ENCODE measurements around the gene PTPRN2.

Gene PTPRN2

DNA sequence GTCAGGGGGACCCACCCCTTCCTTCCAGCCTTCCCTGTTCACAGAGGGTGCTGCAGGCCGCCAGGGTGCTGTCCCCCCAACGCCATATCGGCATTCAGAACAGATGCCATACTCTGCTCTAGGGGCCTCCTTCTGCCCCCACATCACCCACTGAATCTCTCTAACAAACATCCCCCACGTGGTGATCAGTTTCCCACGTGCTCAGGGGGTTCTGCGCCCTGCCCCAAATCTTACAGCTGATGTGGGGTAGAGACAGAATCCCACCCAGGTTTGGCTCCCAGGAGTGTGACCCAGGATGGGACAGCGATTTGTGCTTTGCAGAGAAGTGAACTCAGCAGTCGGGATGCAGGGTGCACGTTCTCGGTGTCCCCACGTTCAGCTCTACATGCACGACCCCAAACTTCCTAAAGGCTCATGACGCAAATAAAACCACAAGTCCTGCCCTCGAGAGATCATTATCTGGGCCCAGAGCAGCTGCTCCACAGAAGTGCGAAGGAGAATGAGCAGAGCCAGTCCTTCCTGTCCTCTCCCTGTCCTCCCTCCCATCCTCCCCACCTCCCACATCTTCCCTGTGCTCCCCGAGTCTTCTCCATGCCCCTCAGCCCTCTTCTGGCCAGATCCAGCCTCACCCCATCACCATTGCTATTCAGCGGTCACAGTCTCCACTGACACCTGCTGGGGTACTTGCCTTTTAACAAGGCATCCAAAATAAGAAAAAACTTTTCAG, 827.5 kb downstream of the PTPRN2 start:
- Histone ChIP-seq H2BK120ac (ENCODE audit: low read depth, low read length) (no peak overlapping the region), H3K27ac (replicated peaks; ENCODE audit: low read length) (no peak overlapping the region), H2AFZ (ENCODE audit: low read length) (no peak overlapping the region), H3K23ac (ENCODE audit: low read depth, low read length, poor library complexity) (peak overlapping the region; percentile 0), H4K91ac (ENCODE audit: low read depth, low read length, poor library complexity) (no peak overlapping the region), H2BK15ac (ENCODE audit: low read length) (no peak overlapping the region), H3K36me3 (replicated peaks in 1 of 2; ENCODE audit: control insufficient read depth in 2 of 2, insufficient read depth in 2 of 2, low read length in 2 of 2) (no peaks in the 10 kb centered on the region), H2BK12ac (ENCODE audit: low read length) (no peak overlapping the region), H3K4me1 (ENCODE audit: control insufficient read depth in 2 of 2, insufficient read depth in 1 of 2, low read depth in 1 of 2, low read length in 2 of 2) (peaks cover 0 to 1% of the 10 kb centered on the region in 2 donors), H3K9me3 (replicated peaks in 1 of 2; ENCODE audit: control insufficient read depth in 2 of 2, insufficient read depth in 1 of 2, low read depth in 1 of 2, low read length in 2 of 2) (peaks cover 0 to 6% of the 10 kb centered on the region in 2 donors), H3K79me1 (ENCODE audit: low read depth, low read length) (peaks cover 1% of the 10 kb centered on the region), H3K9ac (ENCODE audit: low read depth, low read length, poor library complexity) (no peak overlapping the region), H3K18ac (ENCODE audit: low read length) (peak overlapping the region; percentile 67), H3K14ac (ENCODE audit: low read length) (no peak overlapping the region), H2AK5ac (ENCODE audit: low read depth, low read length) (peak overlapping the region; percentile 56), H4K8ac (ENCODE audit: low read depth, low read length) (no peak overlapping the region), H3K27me3 (ENCODE audit: control insufficient read depth in 3 of 3, insufficient read depth in 3 of 3, low read depth in 1 of 3, low read length in 3 of 3) (no peaks in the 10 kb centered on the region), H3K4me3 (ENCODE audit: low read length in 2 of 2) (no peak overlapping the region), H3K4me2 (ENCODE audit: insufficient read depth, low read length, poor library complexity, severe bottlenecking) (no peak overlapping the region), H2BK5ac (ENCODE audit: low read length) (no peak overlapping the region), H3K4ac (ENCODE audit: low read length) (no peak overlapping the region)
- DNase-seq (ENCODE audit: low spot score): no peak
- WGBS, 2 donors (ENCODE audit: extremely low coverage in 2 of 2, insufficient read length in 2 of 2, insufficient replicate concordance in 1 of 2): no CpG with 5 or more reads among the region's 17 CpGs

GRCh38 chr7:157759246-157759805, 828.3 kb downstream of the PTPRN2 start:
- H3K79me1 ChIP-seq (ENCODE audit: low read depth, low read length): peaks cover 1% of the 10 kb centered on the region
- no peak overlapping the region for H3K4me2 ChIP-seq (ENCODE audit: insufficient read depth, low read length, poor library complexity, severe bottlenecking)
- no peak overlapping the region for H3K4me3 ChIP-seq (ENCODE audit: low read length in 2 of 2)
- peak overlapping the region; percentile 37 for H3K4ac ChIP-seq (ENCODE audit: low read length)
- H3K14ac ChIP-seq (ENCODE audit: low read length): peak overlapping the region; percentile 97
- no peak for DNase-seq (ENCODE audit: low spot score)
- H4K8ac ChIP-seq (ENCODE audit: low read depth, low read length): no peak overlapping the region
- H3K18ac ChIP-seq (ENCODE audit: low read length): peak overlapping the region; percentile 80
- peak overlapping the region; percentile 100 for H2BK15ac ChIP-seq (ENCODE audit: low read length)
- H3K9ac ChIP-seq (ENCODE audit: low read depth, low read length, poor library complexity): no peak overlapping the region
- no peak overlapping the region for H2BK120ac ChIP-seq (ENCODE audit: low read depth, low read length)
- no CpG with 5 or more reads among the region's 19 CpGs for WGBS, 2 donors (ENCODE audit: extremely low coverage in 2 of 2, insufficient read length in 2 of 2, insufficient replicate concordance in 1 of 2)
- H2AFZ ChIP-seq (ENCODE audit: low read length): no peak overlapping the region
- no peaks in the 10 kb centered on the region for H3K36me3 ChIP-seq (replicated peaks in 1 of 2; ENCODE audit: control insufficient read depth in 2 of 2, insufficient read depth in 2 of 2, low read length in 2 of 2)
- no peak overlapping the region for H3K27ac ChIP-seq (replicated peaks; ENCODE audit: low read length)
- peak overlapping the region; percentile 84 for H2BK12ac ChIP-seq (ENCODE audit: low read length)
- H3K23ac ChIP-seq (ENCODE audit: low read depth, low read length, poor library complexity): peak overlapping the region; percentile 65
- H3K27me3 ChIP-seq (ENCODE audit: control insufficient read depth in 3 of 3, insufficient read depth in 3 of 3, low read depth in 1 of 3, low read length in 3 of 3): no peaks in the 10 kb centered on the region
- no peak overlapping the region for H2BK5ac ChIP-seq (ENCODE audit: low read length)
- no peak overlapping the region for H4K91ac ChIP-seq (ENCODE audit: low read depth, low read length, poor library complexity)
- peaks cover 0 to 1% of the 10 kb centered on the region in 2 donors for H3K4me1 ChIP-seq (ENCODE audit: control insufficient read depth in 2 of 2, insufficient read depth in 1 of 2, low read depth in 1 of 2, low read length in 2 of 2)
- no peaks in the 10 kb centered on the region for H3K9me3 ChIP-seq (replicated peaks in 1 of 2; ENCODE audit: control insufficient read depth in 2 of 2, insufficient read depth in 1 of 2, low read depth in 1 of 2, low read length in 2 of 2)
- H2AK5ac ChIP-seq (ENCODE audit: low read depth, low read length): peak overlapping the region; percentile 92

DNA sequence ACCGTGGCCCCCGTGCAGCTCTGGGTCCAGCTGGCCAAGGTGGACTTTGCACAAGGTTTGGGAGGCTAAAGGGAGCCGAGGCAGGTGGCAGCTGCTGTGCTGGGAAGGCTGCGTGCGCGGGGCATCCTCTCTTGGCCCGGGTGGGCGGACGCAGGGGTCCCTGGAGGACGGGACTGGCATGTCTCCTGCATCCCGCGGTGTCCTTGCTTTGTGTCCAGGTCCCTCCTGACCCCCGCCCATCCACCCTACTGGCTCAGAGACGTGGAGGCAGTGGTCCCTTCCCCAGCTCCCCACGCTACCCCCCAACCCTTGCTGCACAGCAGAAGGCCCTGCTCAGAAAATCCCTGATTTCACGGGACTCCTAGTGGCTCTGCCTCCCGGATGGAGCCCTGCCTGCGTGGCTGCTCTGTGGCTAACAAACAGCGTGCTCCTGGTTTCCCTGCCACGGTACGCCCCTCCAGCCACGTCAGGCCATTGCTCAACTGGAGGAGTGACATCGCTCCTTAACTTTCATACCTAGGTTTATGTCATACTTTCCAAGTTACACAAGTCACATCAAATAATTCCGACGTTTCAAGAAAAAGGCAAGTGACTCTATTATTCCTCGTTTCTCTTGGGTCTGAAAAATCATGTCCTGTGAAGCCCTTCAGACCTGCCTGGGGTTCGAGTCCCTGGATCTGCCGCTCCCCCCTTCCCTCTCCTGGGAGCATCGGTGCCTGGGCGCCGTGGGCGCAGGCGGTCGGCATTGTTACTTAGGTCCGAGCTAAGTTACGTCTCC, 829.0 kb downstream of the PTPRN2 start:
- Histone ChIP-seq H3K18ac (ENCODE audit: low read length) (peak overlapping the region; percentile 80), H3K27me3 (ENCODE audit: control insufficient read depth in 3 of 3, insufficient read depth in 3 of 3, low read depth in 1 of 3, low read length in 3 of 3) (no peaks in the 10 kb centered on the region), H2BK12ac (ENCODE audit: low read length) (peak overlapping the region; percentile 84), H3K4me1 (ENCODE audit: control insufficient read depth in 2 of 2, insufficient read depth in 1 of 2, low read depth in 1 of 2, low read length in 2 of 2) (peaks cover 0 to 1% of the 10 kb centered on the region in 2 donors), H3K23ac (ENCODE audit: low read depth, low read length, poor library complexity) (peak overlapping the region; percentile 95), H2BK120ac (ENCODE audit: low read depth, low read length) (no peak overlapping the region), H3K27ac (replicated peaks; ENCODE audit: low read length) (no peak overlapping the region), H3K9me3 (replicated peaks in 1 of 2; ENCODE audit: control insufficient read depth in 2 of 2, insufficient read depth in 1 of 2, low read depth in 1 of 2, low read length in 2 of 2) (no peaks in the 10 kb centered on the region), H3K4ac (ENCODE audit: low read length) (peak overlapping the region; percentile 37), H3K4me3 (ENCODE audit: low read length in 2 of 2) (no peak overlapping the region), H2BK15ac (ENCODE audit: low read length) (peak overlapping the region; percentile 100), H3K9ac (ENCODE audit: low read depth, low read length, poor library complexity) (no peak overlapping the region), H4K91ac (ENCODE audit: low read depth, low read length, poor library complexity) (no peak overlapping the region), H2BK5ac (ENCODE audit: low read length) (no peak overlapping the region), H2AFZ (ENCODE audit: low read length) (no peak overlapping the region), H3K4me2 (ENCODE audit: insufficient read depth, low read length, poor library complexity, severe bottlenecking) (no peak overlapping the region), H3K79me1 (ENCODE audit: low read depth, low read length) (peaks cover 1% of the 10 kb centered on the region), H3K14ac (ENCODE audit: low read length) (peak overlapping the region; percentile 97), H3K36me3 (replicated peaks in 1 of 2; ENCODE audit: control insufficient read depth in 2 of 2, insufficient read depth in 2 of 2, low read length in 2 of 2) (no peaks in the 10 kb centered on the region), H2AK5ac (ENCODE audit: low read depth, low read length) (peak overlapping the region; percentile 92), H4K8ac (ENCODE audit: low read depth, low read length) (no peak overlapping the region)
- no peak for DNase-seq (ENCODE audit: low spot score)
- WGBS, 2 donors (ENCODE audit: extremely low coverage in 2 of 2, insufficient read length in 2 of 2, insufficient replicate concordance in 1 of 2): no CpG with 5 or more reads among the region's 36 CpGs
